Renal cortical epithelial cell (primary cell): Measurements from ENCODE around the gene ANKFN1. TPM values are rescaled to one million over a fixed set of nuclear protein-coding genes. Genes with fewer than 3 reads are reported as not detected.
A peak's percentile ranks its signal among the peaks of the same experiment; 100 is the strongest.

Source experiments
- DNase-seq: peaks from one replicate; pipeline ENCODE4 v3.0.0-alpha.2; 2011; ENCODE audit warnings: low read depth
- total RNA-seq: library from RNA; depleted of rRNA; stranded (reverse); fragments of >200 nt; gene quantifications from 2 replicates; pipeline ENCODE4 v1.2.3, GENCODE V29; 2014

The ANKFN1 gene, protein sequence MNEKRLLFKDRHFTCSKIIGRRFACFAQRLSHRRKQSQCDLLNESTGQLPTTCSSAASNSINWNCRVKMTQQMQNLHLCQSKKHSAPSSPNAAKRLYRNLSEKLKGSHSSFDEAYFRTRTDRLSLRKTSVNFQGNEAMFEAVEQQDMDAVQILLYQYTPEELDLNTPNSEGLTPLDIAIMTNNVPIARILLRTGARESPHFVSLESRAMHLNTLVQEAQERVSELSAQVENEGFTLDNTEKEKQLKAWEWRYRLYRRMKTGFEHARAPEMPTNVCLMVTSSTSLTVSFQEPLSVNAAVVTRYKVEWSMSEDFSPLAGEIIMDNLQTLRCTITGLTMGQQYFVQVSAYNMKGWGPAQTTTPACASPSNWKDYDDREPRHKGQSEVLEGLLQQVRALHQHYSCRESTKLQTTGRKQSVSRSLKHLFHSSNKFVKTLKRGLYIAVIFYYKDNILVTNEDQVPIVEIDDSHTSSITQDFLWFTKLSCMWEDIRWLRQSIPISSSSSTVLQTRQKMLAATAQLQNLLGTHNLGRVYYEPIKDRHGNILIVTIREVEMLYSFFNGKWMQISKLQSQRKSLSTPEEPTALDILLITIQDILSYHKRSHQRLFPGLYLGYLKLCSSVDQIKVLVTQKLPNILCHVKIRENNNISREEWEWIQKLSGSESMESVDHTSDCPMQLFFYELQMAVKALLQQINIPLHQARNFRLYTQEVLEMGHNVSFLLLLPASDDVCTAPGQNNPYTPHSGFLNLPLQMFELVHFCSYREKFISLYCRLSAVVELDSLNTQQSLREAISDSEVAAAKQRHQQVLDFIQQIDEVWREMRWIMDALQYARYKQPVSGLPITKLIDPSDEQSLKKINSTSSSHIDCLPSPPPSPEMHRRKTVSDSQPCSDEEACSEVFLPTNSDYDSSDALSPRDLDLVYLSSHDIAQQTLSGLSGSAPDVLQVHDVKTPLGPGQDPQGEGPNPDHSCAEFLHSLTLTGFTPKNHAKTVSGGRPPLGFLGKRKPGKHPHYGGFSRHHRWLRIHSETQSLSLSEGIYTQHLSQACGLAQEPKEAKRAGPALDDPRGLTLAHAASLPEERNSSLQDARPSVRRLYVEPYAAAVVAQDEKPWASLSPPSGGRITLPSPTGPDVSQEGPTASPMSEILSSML
- total RNA-seq, result not detected in 2 replicates

DNA sequence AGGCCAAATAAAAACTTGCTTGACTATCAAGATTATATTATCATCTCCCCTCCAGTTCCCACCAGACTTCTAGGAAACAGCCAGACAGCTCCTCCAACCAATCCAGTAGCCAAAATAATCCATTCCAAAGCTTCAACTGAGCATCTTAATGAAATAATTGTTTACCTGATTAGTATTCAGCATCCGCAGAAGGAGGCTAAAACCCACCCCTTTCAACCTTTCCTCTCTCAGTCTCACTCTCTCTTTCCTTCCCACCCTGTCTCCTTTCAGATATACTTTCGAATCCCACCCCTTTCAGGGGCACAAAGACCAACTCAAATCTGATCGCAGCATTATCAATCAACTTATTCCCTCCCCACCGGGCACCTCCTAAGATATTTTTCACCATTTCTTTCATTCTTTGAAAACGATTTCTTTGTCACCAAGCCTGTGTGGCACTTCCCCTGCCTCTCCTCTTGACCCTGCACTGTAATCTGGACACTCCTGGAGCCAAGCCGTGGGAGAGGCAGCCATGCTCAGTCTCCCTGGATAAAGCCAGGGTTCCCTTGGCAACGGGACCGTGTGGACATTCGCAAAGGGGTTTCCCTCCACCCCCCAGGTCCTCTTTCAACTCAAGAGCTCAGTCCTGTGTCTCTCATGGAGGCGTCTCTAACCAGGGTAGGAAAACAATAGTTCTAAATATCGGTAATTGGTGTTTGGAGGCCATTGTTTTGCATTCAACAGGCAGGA is at the start of gene ANKFN1:
ANKFN1 (plus strand) TSS at position 602 of the 729 bp plus-strand sequence. CDS start 59,193 bp downstream, outside the sequence.
- no peak for DNase-seq

DNA sequence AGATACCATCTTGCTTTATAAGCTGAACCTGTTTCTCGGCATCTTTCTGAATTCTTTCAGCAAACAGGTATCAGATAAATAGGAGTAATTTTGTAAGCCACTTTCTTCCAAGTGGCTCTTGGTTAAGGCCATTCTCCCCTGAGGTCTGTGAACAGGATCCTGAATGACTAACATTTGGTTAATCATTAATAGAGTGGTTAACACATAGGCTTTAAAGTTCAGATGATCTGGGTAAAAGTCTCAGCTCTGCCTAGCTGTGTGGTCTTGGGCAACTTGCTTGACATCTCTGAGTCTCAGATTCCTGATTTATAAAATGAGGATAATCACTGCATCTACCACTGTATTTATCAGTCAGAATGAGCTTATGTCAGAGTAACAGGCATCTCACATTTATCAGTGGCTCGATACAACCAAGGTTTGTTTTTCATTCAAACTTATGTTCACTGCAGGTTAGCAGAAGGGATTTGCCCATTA is 44.4 kb upstream of the ANKFN1 start:
- peak; percentile 95 for DNase-seq

DNA sequence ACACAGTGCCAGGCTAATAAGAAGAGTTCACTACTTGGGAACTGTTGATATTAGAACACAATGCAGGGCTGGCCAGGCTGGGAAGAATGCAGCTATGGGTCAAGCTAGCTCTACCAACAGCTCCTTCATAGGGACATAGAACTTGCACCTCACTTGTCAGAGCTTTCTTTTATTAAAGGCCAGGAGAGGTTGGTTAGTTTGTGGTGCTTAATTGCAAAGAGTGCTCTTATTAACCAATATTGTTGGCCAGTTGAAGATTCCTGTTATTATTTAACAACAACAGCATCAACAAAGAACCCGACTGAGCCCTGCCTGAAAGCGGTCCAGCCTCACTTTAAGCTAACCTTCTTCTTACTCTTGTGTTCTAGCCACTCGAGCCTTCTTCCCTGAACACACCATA is 43.4 kb upstream of the ANKFN1 start:
- peak; percentile 60 for DNase-seq

DNA sequence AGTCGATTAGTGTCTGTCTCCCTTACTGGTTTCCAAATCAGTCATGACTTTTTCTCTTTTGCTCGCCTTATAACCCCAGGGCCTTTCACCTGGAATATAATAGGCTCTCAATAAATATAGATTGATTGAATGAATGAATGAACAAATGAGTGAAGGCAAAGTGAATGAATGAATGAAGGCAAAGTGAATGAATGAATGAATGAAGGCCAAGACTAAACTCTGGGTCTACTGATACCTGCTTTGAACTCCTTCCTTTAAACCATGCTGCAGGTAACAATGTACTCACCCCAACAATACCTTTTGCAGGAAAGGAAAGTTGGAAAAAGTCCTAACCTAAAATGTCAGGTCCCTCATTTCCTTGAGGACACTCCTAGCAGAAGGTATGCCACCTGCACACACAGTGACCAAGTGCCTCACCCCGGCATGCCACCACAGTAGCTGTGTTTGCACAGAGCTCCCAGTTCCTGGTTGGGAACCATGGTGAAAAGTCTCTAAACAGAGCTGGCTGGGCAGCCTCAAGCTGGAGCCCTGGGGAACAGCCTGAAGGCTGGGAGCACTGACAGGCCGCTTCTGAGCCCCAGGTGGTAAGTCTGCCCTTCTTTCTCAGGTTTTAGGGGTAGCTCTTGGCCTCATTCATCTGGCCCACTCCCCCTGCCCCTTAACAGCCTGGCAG is 42.7 kb upstream of the ANKFN1 start:
- peak; percentile 33 for DNase-seq

DNA sequence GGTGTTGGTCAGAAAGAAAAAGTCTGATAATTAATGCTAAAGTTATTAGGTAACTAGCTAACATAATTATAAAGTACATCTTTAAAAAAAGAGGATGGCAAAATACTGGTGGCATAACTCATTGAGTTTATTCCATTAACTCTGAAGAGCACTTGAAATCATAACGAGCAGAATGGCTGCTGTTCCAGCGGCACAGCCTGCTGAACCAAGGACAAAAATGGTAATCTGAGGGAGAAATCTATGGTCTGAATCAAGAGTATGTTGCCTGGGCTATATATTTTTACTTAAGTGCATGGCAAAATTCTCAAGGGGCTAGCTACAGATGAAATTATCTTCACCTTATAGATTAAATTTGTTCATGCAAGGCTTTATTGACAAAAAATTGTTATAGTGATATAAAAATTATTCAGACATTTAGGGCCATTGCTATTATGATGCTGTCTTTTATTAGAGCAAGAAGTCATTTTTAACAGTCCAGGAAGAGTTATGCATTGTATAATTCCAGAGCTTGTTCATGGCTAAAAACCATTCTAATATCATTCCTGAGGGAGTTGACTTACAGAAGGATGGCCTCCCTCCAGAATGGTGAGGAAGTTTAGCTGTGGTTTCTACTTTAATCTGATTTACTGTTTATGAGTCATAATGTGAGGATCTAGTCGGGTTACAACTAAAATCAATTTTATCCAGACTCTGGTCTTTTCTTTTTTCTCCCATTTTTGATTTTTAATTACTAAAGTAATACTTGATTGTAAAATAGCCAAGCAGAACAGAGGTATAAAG is 41.4 kb upstream of the ANKFN1 start:
- DNase-seq, result peak; percentile 34

DNA sequence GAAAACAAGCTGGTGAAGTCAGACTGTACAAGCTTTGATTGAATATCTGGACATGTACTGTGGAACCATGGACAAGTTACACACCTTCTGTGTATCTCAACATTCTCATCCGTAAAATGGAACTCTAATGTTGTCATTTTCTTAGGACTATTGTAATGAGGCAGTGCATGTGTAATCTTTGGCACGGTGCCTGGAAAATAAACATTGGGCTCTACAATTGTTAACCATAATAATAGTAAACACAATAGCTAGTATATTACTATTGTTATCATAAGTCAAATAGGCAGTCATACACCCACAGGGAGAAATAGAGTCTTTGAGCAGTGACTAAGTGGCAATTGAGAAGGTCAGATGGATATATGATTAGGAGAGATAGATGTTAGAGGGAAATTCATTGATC is 39.8 kb upstream of the ANKFN1 start:
- DNase-seq, result peak; percentile 22

DNA sequence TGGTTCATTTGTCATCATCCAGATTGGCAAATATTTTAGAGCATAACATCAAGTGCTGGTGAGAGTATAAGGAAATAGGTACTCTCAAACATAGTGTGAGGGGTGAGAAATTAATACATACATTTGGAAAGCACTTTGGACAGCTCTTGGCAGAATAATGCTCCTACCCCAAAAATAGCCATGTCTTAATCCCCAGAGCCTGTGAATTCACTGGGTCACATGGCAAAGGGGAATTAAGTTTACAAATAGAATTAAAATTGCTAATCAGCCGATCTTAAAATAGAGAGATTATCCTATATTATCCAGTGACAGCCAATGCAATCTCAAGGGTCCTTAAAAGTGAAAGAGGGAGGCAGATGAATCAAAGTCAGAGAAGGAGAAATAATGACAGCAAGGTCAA is 38.8 kb upstream of the ANKFN1 start:
- DNase-seq, result no peak

DNA sequence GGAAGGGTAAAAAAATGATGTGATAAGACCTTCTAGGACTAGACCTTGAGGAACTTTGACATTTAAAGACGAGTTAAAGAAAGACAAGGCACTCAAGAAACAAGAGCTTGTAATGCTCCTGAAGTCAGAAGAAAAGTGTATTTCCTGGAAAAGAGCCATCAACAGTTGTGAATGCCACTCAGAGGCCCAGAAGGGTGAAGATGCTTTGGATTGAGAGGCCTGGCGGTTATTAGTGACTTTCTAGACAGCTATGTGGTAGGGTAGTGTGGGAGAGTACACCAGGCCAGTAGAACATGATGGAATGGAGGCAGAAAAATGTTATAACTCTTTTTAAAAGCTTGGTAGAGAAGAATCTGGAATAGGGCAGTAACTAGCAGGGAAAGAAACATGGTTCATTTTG is 34.1 kb upstream of the ANKFN1 start:
- DNase-seq, result no peak

DNA sequence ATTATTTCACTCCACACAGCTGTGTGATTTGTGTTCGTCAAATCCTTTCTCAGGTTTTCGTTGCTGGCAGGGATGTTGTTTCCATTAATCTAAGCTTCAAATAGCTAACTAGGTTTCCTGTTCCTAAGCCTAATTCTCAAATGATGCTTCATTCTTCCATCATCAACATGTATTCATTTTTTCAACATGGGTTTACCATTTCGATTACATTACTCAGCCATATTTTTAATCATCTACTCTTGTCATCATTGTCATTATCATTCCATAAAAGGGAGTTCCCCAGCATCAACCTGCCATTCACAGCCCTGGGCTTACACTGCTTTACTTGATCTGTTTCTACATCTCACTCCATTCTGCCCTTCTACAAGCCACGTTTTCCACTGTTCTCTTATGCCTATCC is 33.3 kb upstream of the ANKFN1 start:
- no peak for DNase-seq

DNA sequence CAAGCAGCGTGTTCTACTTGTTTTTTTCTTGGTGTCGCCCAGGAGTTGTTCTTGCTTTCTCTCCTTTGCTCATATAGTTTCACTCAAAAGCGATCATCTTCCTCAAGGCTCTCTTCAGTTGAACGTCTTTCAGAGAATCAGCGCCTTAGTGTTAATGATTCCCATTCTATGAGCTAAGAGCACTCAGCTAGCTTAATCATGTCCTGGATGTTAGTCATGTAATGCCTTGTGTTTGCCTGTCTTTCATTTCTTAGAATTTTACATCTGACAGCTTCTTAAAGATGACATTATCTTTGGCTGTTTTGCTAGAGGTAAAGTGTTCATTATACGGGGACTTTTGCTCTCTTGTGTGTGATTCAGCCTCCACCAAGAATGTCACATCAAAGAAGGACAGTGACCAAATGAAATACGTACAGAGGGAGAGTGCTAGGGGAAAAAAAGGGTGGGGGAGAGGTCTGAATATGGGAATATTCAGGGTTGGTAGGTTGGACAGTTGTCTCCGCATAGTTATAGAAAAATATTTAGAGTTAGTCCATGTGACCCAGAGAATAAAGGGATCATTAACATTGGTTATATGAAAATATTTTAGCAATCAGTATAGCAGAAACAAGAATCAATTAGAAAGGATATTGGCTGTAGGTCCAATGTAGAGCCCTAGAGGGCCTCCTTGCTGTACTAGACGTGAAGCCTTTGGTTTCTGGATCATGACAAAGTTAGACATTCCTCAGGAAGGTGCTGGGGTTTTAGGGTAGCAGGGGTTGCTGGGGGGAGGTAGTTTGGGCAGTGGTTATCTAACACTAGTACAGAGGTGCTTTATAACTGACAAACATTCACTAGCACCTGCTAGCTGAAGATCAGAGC is 31.9 kb upstream of the ANKFN1 start:
- no peak for DNase-seq

DNA sequence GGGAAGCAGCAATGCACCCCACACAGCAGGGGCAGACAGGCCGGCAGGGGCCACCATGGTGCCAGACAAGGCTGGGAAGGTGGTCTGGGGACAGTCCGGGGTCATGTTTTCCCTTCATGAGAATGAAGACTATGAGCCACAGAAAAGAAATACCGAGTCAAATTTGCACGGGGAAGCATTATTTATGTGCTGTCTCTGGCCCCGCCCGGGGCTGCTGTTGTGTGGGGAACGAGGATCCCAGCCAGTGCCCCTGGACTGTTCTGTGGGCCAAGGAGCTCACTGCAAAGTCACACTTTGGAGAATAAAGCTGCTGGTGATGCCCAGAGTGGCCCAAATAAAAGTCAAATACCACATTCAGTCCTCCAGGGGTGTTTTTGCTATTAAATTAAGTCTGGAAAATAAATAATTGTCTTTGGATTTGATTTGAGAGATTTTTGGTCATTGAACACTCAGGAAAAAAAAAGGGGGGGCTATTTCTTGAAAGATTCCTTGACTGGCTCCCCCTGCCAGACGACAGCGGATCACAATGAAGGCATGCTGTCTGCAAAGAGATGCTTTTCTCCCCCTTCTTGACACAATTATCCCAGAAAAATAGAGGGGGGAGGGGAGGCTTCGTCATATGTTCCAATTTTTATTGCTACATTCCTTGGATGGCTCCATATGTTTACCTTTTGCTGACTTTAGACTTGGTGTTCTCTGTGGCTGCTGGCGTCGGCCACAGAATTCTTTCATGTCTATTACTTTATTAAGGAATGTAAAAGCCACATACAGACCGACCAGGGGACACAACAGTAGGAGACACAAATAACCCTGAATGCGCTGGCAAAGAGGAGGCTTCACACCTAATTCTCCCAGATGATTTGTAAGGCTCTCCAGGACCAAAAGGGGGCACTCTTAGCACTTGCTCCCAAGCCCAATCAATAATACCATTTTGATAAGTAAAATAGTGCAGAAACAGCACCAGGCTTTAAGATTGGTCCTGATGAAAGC is 27.1 kb upstream of the ANKFN1 start:
- peak; percentile 44 for DNase-seq

DNA sequence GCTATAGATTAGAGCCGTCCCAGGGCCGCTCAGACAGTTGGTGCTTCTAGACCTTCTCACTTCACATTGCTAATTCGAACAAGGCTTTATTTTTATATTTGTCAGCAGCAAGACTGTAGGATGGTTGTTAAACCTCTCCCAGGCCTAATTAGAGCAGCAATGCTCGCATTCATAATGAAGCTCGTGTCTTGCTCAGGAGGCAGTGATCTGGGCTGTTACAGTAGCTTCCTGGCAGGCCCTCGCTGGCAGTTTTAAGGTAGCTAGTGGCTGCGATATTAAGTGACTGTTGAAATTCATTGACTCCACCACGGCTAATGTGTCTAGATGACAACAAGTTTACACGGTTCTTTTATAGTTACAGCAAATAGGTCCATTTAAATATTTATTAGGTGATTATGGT is 23.2 kb upstream of the ANKFN1 start:
- DNase-seq, result no peak

DNA sequence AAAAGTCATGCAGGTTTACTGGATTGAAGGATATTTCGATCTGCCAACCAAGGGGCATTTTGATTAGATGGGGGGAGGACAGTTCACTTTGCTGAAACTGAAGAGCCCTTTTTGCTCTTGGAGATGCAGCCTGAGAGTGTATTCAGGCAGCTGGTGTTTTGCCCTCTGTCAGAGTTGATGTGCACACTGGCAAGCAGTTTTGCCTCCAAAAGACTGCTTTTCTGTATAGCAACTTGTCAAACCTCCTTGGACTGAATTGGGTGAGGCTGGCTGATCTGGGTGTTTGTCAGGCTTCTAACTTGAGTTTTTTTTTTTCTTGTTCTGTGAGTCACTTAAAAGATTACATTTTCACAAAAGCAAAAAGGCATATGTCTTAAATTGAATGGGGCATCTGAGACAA is 22.6 kb upstream of the ANKFN1 start:
- DNase-seq, result no peak

DNA sequence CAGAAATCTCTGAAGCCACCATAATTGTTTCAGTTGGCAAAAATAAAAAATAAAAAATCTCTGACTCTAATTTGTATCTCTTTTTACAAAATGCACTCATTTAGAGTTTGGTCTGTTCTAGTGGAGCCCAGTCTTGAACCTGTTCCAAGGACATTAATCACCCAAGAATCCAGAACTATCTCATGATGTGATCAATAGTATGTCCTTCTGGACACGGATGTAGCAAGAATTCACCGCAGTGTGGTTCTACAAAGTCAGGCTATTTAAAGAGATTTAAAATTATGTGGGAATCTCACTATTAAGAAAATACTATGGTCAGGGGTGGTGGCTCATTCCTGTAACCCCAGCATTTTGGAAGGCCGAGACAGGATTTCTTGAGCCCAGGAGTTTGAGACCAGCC is 21.8 kb upstream of the ANKFN1 start:
- DNase-seq, result no peak

DNA sequence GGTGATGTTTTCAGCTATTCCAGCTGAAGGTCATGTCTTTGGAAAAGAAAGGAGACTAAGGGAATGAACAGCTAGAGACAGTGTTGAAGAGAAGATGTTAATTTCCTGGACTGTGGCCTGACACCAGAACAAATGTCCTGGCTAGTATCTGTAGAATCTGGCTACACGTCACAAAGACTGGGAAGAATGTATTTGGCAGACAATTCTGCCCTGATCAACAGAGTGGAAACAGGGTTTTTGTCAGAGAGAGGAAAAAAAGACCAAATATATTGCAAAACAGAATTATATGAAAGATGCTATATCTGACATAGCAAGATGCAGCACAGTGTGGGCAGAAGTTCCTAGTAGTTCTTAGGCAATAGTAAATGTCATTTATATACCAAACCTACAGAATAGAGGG is 17.0 kb upstream of the ANKFN1 start:
- DNase-seq, result no peak

DNA sequence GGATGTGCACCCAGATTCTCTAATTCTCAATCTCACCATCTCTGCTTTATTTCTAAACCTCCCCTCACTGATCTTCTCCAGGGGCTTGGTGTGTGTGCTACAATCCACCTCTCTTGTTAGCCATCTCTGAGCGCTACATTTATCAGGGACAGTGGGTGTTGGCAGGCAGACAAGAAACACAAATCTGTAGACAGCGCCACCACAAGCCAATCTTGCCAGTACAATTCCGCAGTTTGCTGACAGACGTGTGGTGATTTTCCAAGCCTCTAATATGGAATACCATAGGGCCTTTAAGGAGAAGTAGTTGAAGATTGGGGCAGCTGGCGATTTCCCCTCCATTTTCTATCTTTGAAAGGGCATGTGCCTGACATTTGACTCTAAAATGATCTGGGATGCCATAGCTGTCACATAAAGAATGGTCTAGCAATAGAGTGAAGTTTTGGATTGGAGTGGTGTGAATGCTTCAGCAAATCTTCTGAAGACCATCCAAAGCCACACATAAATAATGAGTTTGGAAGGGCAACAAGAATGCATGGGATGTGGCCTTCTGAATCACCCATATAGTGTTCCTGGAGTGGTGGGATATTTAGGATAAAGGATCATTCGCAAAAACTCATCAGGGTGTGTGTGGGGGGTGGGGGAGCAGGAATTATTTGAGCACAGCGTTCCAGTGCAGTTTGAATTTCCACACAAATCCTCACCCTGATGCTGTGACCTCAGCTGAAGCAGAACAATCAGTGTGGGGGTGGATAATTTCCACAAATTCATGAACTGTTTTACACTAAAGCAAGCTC is 12.0 kb upstream of the ANKFN1 start:
- DNase-seq, result no peak

DNA sequence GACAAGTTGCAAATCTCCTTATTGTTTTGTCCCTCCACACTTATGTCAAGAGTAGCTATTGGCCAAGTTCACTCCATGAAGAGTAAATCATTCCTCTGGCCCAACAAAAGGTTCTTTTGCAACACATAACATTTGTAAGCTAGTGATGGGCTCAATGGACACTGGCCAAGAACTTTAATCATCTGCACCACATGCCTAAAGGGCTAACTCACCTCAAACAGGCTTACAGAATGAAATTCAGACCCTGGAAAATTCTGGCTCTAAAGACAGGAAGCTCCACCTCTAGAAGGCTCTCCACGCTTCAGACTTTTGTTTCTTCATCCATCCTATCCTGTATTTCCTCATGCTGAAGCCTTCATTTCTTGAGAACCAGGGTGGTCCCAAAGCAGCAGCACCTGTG is 10.9 kb upstream of the ANKFN1 start:
- DNase-seq, result peak; percentile 81
